Measurements from ENCODE around the gene FHOD1.

GRCh38 chr16:67192781-67193361 lies 54.4 kb downstream of the FHOD1 start:
- no peak for TF ChIP-seq GATA3 (IDR thresholded peaks at IDR 0.05; ENCODE audit: low read depth, low read length)
- TF ChIP-seq GATA2 (IDR thresholded peaks at IDR 0.05; ENCODE audit: low read depth, low read length): no peak

All from SH-SY5Y (cell line).